Measurements from ENCODE around the gene PKD2.

DNA sequence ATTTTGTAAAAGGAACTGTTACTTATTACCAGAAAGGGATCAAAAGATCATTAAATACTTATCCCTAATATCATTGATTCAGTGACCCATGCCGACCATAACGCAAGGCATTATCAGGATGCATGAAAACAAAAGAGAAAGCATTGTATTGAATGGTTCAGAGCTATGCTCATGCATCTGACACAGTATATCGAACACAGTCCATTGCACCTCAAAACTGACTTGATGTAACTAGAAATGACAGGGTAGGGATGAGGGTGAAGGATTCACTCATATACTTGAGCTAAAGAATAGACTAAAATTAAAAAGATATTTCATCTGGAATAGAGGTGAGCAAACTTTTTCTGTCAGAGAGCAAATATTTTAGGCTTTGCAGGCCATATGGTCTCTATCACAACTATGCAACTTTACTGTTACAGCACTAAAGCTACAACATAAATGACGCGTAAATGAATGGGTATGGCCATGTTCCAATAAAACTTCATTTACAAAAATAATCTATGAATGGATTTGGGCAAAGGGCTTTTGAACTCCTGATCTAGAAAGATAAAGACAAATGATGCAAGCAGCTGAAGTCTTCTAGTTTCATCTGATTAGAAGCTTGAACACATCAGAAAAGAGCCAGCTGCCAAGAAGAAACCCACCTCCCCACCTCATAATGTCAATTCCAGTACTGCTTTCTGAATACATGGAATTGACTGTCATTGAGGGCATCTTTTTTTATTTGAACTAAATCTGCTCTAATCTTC, 44.9 kb upstream of the PKD2 start:
- TF ChIP-seq CTCF (IDR thresholded peaks at IDR 0.05) (no peak), POLR2A (IDR thresholded peaks at IDR 0.05) (no peak)
